Stimulated activated CD4-positive, alpha-beta T cell treated with anti-CD3 and anti-CD28 coated beads, Interleukin-12 subunit alpha, Interleukin-12 subunit beta, amount 100 ng/mL, for 4 hours (primary cell): ENCODE measurements around the gene ALDH1A3.
"Not testable (repeated sequence)": the region's sequence is repeated elsewhere in the genome, so short reads cannot be mapped to it uniquely, and the experiment has no call there.

Experiments
- DNase-seq: peaks from one replicate; pipeline ENCODE4 v3.0.0-alpha.2; 2020

ALDH1A3 gene

DNA sequence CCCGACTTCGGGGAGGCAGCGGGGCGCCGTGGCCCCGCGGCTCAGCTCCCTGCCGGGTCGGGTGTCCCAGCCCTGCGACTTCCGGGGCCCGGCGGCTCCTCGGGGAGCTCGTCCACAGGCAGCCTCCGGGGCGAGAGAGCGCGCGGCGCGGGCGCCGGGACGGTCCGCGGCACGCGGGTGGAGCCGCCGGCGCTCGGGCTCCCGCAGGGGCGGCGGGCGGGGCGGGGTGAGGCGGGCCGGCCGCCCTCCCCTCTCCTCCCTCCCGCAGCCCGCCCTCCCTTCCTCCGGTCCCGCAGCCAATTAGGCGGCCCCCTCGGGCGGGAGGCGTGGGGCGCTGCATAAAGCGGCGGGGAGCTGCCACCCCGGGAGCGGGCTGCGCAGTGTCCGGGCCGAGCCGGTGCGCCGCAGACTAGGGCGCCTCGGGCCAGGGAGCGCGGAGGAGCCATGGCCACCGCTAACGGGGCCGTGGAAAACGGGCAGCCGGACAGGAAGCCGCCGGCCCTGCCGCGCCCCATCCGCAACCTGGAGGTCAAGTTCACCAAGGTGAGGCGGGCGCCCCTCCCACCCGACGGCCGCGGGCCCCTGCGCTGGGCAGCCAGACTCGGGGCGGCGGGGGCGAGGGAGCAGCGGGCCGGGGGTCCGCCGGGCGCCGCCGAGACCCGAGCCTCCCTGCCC is at the start of gene ALDH1A3:
ALDH1A3 (plus strand) TSS at position 368 of the 675 bp plus-strand sequence; CDS start at position 445, 77 bp downstream.
- DNase-seq: peak; percentile 22

DNA sequence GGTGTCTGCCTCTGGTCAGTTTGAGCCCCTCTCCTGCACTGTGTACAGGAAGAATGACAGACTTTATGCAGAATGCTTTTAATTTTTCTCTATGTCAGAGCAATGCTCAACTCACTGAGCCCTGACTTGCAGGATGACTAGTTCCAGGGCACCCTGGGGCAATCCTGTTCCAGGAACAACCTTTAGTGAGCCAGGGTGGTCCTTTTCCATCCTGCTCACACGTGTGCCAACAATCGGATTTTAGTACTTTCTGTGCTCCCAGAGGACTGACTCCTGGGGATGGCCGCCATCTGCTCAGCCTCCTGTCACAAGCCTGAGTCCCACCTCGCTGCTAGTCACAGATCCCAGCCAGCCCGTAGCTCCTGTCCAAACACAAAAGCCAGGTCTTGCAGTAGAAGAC is 48.2 kb upstream of the ALDH1A3 start:
- no peak for DNase-seq

DNA sequence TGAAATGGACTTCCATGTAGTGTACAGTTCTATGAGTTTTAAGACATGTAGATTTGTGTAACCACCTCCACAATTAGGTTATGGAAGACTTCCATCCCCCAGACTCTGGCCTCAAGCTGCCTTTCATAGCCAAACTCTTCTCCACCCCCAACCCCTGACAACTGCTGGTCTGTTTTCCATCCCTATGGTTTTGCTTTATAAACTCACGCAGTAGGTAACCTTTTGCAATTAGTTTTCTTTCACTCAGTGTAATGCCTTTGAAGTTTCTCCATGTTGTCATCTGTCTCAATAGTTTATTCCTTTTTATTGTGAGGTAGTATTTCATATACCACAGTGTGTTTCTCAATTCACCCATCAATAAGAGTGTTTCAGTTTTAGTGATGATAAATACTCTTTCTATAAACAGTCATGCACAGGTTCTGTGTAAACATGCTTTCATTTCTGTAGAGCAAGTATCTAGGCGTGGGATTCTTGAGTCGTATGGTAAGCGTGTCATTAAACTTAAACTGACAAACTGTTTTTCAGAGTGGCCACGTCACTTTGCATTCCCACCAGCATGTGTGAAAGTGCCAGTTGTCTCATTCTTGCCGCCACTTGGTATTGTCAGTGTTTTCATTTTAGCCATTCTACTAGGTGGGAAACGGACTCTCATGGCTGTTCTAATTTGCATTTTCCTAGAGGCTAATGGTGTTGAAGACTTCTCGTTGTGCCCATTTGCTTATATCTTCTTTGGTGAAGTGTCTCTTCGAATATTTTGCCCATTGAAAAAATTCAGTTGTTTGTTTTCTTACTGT is 47.3 kb upstream of the ALDH1A3 start:
- no peak for DNase-seq

DNA sequence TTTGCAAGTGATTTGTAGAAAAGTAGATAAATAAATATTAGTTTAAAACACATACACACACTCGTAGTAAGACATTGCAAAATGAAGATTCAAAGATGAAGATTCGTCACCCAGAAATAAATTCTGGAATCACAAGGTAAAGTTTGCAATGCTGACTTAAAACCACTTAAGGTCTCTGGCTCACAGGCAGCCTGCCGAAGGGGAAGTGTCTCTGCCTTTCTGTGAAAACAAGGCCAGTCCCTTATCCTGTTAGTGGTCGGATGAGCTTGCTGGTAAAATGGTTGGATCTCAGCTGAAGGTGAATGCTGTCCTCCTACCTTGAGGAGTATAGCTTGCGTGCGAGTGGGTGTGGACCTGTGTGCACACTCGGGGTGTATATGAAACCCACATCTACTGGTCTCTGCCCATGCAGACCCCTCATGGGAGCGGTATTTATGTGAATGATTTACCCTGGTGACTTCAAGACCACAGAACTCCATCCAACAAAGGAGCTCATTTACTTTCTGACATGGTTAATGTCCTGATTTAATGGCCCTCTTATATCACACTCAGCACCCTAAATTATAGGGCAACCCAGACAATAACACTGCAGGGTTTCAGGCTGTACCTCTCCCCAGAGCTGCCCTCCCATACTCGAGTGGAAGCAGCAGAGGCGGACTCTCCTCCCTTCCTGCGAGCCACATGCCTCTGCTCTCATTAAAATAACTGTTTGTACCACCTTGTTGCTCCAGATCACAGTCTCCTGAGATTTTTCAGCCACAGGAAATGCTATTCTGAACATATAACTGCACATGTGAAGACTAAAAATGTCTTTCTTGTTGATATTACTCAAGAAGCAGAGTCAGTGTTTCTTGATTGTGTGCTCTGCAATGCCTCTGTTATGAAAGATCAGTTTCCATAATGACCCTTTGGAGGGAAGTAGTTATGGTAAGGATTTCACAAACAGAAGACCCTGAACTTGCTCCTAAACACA is 45.9 kb upstream of the ALDH1A3 start:
- DNase-seq: no peak

DNA sequence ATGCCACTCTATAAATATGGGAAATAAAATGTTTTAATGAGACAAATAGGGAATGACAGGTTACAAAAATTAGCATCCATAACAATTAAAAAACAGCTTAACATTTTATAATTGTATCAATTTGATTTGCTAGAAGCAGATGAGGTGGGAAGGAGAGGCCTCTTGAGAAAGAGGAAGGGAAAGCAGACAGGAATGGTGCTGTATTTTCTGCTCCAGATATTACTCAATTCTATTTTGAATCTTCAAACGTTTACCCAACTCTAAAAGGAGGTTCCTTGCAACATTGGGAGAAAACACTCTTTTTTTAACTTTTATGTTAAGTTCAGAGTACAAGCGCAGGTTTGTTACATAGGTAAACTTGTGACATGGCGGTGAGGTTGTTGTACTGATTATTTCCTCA is 44.9 kb upstream of the ALDH1A3 start:
- no peak for DNase-seq

DNA sequence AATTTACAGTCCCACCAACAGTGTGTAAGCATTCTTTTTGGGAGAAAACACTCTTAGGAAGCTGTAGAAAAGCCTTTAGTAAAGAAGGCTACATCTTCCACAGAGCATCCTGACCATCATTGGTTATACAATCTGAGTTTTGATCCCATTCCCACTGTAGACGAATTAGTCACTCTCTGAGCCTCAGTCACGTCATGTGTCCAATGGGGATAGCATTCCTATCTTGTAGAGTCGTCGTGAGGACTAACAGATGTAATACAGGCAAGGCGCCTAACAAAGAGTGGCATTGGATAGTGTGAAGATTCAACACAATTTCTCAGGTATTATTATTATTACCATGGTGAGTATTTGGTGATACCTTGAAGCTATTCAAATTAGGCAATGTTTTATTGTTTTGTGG is 44.0 kb upstream of the ALDH1A3 start:
- no peak for DNase-seq

DNA sequence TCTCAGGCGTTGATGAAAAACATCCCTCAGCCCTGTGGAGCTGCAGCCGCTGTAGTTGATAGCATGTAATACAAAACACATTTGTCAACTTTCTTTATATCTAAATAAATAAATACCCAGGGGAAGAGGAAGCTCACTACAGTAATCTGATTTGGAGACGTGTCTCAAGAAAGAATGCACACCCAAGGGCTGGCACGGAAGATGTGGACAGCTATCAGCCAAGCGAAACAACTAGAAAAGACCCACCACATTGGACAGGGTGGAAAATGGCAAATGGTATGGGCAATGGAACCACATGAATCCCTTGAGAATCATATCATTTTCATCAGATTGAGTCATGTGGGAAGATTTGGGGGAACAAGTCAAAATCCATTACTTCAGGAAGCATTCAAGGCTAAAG is 43.1 kb upstream of the ALDH1A3 start:
- DNase-seq: no peak

DNA sequence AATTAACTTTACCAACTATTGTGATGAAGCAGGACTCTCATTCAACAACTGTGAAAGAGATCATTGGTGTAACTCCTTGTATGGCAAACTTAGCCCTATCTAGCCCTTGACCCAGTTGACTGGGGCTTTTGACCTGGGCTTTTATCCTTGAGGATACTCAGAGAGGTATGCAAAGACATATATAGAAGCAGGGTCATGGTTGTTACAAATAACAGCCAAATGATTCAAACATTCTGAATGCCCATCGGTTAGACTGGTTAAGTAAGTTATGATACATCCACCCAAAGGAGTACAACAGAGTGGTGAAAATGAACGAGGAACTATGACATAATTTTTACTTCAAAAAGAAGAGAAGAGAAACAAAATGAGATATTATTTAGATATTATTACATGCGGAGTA is 38.2 kb upstream of the ALDH1A3 start:
- DNase-seq: no peak

DNA sequence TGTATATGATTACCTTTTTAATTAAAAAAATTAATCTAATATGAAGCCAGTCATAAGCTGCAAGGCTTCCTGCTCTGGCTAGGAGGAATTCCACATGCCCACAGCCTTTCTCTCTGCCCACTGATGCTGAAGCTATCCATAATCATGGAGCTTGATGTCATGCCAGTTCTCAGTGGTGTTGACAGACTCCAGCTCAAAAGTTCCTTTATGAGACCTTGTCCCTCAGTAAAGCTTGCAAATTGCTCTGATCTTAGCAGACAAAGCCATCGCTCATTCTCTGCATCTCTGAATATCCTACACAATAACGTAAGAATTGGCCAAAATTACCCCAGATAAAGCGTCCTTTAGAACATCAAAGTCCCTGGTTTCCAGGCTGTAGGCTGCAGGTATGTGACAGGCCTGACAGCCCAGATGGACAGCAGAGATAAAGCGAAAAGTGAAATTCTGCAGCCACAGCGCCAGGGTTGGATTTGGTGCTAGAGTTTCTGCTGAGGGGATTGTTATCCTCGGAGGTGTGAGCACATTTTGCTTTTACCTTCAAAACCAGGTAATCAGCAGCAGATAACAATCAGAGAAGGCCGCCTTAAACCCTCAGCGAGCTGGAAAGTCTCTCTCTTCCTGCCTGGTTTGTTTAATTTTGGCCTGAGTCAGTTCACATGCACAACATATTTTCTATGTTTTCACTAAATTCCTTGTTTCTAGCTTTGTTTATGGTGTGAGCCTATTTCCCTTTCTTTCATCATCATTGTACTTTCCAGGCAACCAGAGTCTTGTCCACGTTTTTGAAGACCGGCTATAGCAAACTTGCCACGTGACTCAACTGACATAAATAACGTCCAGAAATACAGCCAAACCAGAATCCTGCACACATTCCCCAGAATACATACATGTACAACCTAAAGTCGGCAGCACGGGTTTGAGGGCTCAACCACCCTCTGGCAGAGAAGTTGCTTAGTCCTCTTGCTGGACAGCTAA is 36.6 kb upstream of the ALDH1A3 start:
- no peak for DNase-seq

DNA sequence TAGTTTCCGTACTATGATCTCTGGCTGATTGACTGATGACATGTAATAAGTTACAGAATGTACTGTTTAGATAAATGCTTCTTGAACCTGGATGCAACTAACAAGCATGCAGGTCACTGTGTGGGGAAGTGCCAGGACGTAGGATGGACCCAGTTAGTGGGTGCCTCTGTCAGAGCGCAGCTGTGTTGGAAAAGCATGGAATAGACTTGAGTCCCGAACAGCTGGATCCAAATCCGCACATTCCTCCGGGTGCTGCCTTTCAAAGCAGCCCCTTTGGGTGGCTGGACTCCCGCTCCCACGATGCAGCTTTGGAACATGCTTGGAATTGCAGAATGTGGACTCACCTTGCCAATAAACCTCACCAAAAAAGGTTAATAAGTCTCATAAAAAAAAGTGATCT is 35.5 kb upstream of the ALDH1A3 start:
- no peak for DNase-seq

DNA sequence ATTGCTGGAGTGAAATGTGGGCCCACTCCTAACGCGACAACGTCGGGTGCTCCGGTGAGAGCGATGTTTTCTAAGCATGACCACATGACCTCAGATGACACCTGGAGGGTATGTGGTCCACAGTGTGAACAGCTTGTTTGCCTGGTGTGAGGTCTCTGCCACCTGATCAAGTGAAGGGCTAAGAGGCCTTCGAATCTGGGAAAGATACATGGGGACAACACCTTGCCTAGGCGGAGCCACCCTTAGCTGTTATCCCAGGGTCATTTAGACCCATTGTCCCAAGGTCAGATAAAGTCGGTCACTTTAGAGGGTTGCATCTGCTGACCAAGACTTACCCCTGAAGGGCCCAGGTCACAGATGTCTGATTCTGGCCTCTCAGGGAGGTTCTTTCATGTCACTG is 34.9 kb upstream of the ALDH1A3 start:
- no peak for DNase-seq

DNA sequence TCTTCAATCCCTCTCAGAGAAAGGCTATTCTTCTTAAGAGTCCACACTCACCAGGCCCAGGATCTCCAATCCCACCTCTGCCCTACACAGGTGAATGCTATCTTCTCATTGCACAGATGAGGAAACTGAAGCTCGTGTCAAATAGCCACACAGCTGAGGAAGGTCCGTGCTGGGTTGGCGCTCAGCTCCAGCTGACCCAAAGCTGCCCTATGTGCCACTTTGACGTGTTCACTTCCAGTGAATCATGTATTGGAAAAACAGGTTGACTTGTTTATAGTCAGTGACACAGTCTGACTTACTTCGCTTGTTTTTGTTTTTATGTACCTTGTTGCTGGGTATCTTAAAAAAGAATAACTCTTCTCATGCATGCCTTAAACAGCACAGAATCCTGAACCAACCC is 32.4 kb upstream of the ALDH1A3 start:
- no peak for DNase-seq

DNA sequence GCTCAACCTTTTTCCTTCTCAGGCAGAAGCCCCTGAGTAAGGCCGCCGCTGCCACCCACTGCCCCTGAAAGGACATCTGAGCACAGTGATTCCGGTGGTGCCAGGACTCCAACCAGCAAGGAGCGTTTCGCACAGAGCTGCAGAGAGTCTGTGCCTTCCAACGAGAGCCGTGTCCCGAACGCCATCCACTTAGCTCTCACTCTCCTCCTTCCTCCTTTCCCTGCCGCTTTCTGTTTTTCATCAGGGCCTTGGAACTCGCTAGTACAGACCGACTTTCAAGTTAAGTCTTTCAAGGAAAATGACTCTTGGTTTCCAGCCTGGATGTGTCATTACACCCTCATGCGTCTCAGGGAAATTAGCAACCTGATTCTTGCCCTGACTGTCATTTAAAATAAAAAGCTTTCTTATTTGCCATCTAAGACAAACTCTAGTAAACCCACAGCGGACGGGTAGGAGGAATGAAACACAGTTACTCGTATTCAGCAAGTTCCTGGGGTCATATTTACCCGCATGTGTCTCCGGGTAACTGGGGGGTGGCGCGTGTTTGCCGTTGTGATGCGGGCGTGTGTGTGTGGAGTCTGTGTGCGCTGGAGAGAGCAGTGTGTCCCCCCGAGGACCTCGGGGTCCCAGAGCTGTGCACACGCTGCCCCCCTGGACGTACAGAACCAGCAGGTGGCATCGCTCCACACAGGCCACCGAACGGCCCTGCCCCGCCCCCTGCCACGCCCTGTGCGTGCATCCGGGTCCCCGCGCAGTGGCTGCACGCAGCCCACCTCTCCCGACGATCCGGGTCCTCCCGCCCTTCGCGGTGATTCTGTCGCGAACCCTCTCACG is 30.4 kb upstream of the ALDH1A3 start:
- DNase-seq: peak; percentile 44

DNA sequence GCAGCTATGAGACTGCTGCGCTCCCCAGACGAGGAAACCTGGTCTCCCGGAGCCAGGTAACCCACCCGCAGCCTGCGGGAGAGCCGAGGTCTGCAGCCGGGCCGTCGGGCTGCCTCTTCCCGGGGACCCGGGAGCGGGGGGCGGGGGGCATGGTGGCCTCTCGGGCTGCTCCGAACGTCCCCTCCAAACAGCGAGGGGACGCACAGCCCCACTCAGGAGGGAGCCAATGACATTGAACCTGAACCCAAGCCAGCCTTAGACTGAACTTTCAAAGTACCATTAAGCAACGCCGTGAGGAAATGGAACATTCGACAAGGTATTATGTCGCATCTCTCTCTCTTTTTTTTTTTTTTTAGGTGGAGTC is 29.8 kb upstream of the ALDH1A3 start:
- DNase-seq: no peak

DNA sequence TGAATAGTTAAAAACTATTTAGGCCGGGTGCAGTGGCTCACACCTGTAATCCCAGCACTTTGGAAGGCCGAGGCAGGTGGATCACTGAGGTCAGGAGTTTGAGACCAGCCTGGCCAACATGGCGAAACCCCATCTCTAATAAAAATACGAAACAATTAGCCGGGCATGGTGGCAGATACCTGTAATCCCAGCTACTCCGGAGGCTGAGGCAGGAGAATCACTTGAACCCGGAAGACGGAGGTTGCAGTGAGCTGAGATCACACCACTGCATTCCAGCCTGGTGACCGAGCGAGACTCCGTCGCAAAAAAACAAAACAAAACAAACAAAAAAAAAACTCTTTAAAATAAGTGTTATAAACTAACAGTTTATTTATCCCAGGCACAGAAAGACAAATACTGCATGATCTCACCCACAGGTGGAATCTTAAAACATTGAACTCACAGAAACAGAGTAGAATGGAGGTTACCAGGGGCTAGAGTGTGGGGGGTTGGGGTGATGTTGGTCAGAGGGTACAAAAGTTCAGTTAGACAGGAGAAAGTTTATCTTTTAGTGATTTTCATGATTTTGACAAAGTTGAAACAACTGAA is 28.1 kb upstream of the ALDH1A3 start:
- not testable (repeated sequence) for DNase-seq

DNA sequence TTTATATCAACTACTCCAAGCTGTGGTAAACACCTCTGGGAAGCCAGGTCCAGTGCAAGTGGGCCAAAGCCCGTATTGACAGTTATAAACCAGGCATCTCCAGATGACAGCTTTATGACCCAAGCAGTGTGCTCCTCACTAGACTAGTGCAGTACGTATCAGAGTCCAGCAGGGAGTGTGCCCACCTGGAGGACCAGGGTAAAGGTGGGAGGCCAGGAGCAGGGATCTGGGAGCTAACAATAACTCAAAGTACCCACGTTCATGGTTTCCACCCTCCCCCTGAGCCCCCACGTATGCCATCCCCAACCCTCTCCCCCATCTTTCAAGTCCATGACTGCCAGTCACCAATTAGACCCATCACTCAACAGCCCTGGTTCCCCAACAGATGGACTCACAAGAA is 27.0 kb upstream of the ALDH1A3 start:
- no peak for DNase-seq

DNA sequence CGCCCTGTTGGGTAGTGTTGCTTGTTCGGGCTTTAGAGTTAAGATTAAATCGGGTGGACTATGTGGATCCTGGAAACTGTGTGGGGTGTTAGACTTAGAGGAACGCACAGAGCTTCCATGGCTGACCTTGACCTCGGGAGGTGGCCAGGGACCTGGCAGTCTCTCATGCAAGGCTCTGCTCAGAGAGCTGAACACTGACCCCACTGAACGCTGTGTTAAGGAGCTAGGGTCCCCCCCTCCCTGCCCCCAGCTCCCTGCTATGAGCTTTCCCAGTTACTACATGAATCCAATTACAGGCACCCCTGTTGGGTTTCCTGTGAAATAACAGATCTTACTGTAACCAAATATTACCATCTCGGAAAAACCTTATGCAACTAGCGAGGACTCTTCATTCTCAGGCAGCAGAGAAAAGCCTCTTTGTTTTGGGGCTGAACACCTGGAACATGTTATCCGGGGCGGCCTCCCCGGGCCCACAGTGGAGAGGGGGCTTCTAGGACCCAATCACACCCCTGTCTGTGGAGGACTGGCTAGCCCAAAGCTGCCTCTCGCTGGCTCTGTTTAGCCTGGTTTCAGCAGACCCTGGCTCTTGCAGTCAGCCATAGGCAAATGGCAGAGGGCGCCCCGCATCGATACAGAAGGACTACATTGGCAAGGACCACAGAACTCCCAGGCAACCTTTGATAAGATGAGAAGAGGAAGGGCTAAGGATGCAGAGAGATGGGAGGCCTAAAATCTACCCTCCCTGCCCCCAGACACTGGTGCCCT is 25.8 kb upstream of the ALDH1A3 start:
- DNase-seq: no peak

DNA sequence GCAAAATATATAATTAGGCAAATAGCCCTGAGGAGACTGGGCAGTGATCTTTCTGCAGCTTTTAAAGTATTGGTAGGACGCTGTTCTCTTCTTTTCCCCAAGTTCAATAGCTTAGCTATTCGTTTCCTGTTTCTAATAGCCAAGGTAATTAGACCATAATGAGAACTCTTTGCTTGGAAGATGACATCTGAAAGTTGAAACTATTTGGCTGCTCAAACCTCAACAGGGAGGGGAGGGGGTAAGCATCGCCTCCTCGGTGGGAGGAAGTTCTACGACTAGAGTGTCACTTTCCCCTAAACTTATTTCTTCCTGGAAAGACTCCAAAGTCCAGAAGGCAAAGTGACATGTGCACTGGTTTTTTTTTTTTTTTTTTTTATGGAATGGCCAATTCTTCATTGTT is 22.8 kb upstream of the ALDH1A3 start:
- DNase-seq: no peak

DNA sequence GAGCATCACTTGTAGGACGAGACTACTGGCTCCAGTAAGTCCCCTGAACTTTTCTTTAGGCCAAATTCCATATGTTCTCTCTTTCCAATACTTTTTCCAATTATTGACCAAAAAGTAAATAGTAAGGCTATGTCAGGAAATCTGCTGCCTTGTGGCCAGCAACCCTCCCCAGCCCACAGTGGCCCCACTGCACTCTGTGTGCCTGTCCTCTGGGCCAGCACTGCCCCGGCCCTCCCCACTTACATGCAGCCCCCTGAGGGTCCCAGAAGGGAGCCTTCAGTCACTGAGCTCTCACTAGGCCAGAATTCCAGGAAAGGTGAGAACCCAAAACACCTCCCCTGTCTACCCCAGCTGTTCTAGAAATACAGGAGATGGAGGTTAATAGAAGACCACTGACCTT is 21.3 kb upstream of the ALDH1A3 start:
- no peak for DNase-seq
